Measurements from ENCODE around the gene WIPF2. TPM values are rescaled to one million over a fixed set of nuclear protein-coding genes. Genes with fewer than 3 reads are reported as not detected.

Gene WIPF2, protein sequence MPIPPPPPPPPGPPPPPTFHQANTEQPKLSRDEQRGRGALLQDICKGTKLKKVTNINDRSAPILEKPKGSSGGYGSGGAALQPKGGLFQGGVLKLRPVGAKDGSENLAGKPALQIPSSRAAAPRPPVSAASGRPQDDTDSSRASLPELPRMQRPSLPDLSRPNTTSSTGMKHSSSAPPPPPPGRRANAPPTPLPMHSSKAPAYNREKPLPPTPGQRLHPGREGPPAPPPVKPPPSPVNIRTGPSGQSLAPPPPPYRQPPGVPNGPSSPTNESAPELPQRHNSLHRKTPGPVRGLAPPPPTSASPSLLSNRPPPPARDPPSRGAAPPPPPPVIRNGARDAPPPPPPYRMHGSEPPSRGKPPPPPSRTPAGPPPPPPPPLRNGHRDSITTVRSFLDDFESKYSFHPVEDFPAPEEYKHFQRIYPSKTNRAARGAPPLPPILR
- total RNA-seq (2022) (327 and 376 TPM in 2 replicates), Bru-seq, nascent RNA (percentile 99 among the genes with signal in this experiment), BruChase-seq, experiment 1, labeled RNA remaining after a 6-hour chase (percentile 99 among the genes with signal in this experiment), BruChase-seq, experiment 2, labeled RNA remaining after a 2-hour chase (percentile 100 among the genes with signal in this experiment)
- long read RNA-seq, full-length matches to known transcripts: 89 of 501 reads
- long read RNA-seq, partial matches to known transcripts: 33 of 501 reads
- long read RNA-seq, other reads (novel, unspliced or antisense): 379 of 501 reads

DNA sequence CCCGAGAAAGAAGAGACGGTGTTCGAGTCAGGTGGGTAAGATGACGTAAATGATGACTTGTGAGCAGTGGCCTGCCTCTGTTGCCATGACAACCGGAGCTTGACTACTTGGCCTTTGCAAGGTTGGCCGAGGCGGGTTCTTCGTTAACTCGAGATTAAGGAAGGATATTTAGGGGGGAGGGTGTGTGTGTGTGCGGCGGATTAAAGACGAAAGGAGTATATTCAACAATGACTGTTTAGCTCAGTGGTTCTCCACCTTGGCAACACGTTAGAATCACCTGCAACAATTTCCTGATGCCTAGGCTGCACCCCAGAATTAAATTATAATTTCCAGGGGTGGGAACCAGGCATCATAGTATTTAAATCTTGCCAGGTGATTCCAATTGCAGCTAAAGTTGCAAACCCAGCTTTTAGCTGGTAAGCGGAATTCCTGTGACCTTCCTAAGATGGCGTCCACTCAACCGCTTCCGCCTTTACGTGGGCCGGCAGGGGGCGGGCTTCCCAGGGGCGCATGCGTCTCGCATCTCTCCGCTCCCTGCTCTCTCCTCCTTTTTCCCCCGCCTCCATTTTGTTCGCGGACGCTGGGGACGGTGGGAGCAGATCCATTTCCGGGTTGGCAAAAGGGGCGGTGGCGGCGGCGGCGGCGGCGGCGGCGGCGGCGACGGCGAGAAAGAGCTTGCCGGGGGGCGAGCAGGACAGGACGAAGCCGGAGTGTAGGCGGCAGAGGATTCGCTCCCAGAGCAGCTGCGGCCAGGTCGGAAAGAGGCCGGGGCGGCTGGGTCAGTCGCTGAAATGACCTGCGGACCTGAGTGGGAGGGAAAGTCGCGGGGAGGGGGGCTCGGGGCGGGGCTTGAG is at the start of gene WIPF2:
TSS of gene WIPF2 (plus strand) at position 565 of the 854 bp plus-strand sequence. CDS start 37,156 bp downstream, outside the sequence.
- TF ChIP-seq, protein P1, sequence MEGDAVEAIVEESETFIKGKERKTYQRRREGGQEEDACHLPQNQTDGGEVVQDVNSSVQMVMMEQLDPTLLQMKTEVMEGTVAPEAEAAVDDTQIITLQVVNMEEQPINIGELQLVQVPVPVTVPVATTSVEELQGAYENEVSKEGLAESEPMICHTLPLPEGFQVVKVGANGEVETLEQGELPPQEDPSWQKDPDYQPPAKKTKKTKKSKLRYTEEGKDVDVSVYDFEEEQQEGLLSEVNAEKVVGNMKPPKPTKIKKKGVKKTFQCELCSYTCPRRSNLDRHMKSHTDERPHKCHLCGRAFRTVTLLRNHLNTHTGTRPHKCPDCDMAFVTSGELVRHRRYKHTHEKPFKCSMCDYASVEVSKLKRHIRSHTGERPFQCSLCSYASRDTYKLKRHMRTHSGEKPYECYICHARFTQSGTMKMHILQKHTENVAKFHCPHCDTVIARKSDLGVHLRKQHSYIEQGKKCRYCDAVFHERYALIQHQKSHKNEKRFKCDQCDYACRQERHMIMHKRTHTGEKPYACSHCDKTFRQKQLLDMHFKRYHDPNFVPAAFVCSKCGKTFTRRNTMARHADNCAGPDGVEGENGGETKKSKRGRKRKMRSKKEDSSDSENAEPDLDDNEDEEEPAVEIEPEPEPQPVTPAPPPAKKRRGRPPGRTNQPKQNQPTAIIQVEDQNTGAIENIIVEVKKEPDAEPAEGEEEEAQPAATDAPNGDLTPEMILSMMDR (IDR thresholded peaks at IDR 0.05; ENCODE audit: unreplicated experiment): no peak
- Mint-ChIP-seq H3K27me3 (ENCODE audit: unreplicated experiment) (no peaks in the 10 kb centered on the region), H3K9me3 (ENCODE audit: low read depth, unreplicated experiment) (peaks cover 4% of the 10 kb centered on the region), H3K4me1 (ENCODE audit: low read depth, unreplicated experiment) (peaks cover 28% of the 10 kb centered on the region), H3K27ac (ENCODE audit: unreplicated experiment) (peak within 1 kb of the TSS; percentile 36), H3K36me3 (ENCODE audit: insufficient read depth, unreplicated experiment) (peaks cover 50% of the 10 kb centered on the region), H3K4me3 (ENCODE audit: low read depth, unreplicated experiment) (peak within 1 kb of the TSS; percentile 78)
- peak; percentile 100 for DNase-seq
- CTCF ChIA-PET: interaction anchor here (0.5 to 5.4 kb wide), 108 partner anchors 10 to 1358 kb away, joined by 3 to 171 read pairs (median 5); partner anchors contain the start of genes CASC3, CDC6, ERBB2 and GJD3
- TSS peak; percentile 95 for BruUV-seq (replicated peaks)
- intact Hi-C loops (cut with micrococcal nuclease; ENCODE audit: unreplicated experiment): loop anchor here (1.0 to 5.0 kb wide), 2 partner anchors 63 to 71 kb away; no protein-coding TSS in a partner anchor

DNA sequence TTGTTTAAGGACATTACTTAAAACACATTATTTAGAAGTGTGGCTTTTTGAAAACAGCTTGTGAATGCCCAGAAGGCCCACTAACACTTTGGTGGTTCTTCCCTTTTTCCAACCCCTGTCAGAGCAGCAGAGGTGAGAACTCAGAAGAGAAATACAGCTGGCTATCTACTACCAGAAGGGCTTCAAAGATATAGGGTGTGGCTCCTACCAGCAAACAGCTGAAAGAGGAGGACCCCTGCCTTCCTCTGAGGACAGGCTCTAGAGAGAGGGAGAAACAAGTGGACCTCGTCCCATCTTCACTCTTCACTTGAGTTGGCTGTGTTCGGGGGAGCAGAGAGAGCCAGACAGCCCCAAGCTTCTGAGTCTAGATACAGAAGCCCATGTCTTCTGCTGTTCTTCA is 48.8 kb upstream of the WIPF2 start:
- H3K4me3 Mint-ChIP-seq (ENCODE audit: low read depth, unreplicated experiment): no peak overlapping the region
- TF ChIP-seq, protein P1 (IDR thresholded peaks at IDR 0.05; ENCODE audit: unreplicated experiment): no peak
- CTCF ChIA-PET: interaction anchor here (0.6 to 2.1 kb wide), 13 partner anchors 9 to 526 kb away, joined by 3 to 14 read pairs (median 4); partner anchors contain the start of genes CASC3, MSL1 and WIPF2
- no peak for DNase-seq
- no peaks in the 10 kb centered on the region for H3K27me3 Mint-ChIP-seq (ENCODE audit: unreplicated experiment)
- no peaks in the 10 kb centered on the region for H3K9me3 Mint-ChIP-seq (ENCODE audit: low read depth, unreplicated experiment)
- peaks cover 17% of the 10 kb centered on the region for H3K4me1 Mint-ChIP-seq (ENCODE audit: low read depth, unreplicated experiment)
- H3K36me3 Mint-ChIP-seq (ENCODE audit: insufficient read depth, unreplicated experiment): peaks cover 91% of the 10 kb centered on the region
- intact Hi-C loops (cut with micrococcal nuclease; ENCODE audit: unreplicated experiment): no loop called here
- no peak overlapping the region for H3K27ac Mint-ChIP-seq (ENCODE audit: unreplicated experiment)
- no TSS peak for BruUV-seq (replicated peaks)

DNA sequence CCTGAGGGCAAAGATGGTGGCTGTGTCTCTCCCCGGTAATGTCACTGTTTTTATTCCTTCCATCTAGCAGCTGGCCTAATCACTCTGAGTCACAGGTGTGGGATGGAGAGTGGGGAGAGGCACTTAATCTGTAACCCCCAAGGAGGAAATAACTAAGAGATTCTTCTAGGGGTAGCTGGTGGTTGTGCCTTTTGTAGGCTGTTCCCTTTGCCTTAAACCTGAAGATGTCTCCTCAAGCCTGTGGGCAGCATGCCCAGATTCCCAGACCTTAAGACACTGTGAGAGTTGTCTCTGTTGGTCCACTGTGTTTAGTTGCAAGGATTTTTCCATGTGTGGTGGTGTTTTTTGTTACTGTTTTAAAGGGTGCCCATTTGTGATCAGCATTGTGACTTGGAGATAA is 47.4 kb upstream of the WIPF2 start:
- CTCF ChIA-PET: interaction anchor here (1.1 to 2.1 kb wide), 7 partner anchors 12 to 304 kb away, joined by 3 to 9 read pairs (median 7); no protein-coding TSS in a partner anchor
- Mint-ChIP-seq H3K4me1 (ENCODE audit: low read depth, unreplicated experiment) (peaks cover 29% of the 10 kb centered on the region), H3K27ac (ENCODE audit: unreplicated experiment) (no peak overlapping the region), H3K36me3 (ENCODE audit: insufficient read depth, unreplicated experiment) (peaks cover 89% of the 10 kb centered on the region), H3K27me3 (ENCODE audit: unreplicated experiment) (no peaks in the 10 kb centered on the region), H3K9me3 (ENCODE audit: low read depth, unreplicated experiment) (no peaks in the 10 kb centered on the region), H3K4me3 (ENCODE audit: low read depth, unreplicated experiment) (no peak overlapping the region)
- DNase-seq: no peak
- TF ChIP-seq, protein P1 (IDR thresholded peaks at IDR 0.05; ENCODE audit: unreplicated experiment): no peak
- BruUV-seq (replicated peaks): TSS peak; percentile 33
- intact Hi-C loops (cut with micrococcal nuclease; ENCODE audit: unreplicated experiment): no loop called here
